Endothelial cell (in vitro differentiated cells): ENCODE measurements around the gene TFB1M. TPM values are rescaled to one million over a fixed set of nuclear protein-coding genes. Genes with fewer than 3 reads are reported as not detected.
A peak's percentile ranks its signal among the peaks of the same experiment; 100 is the strongest.

Experiments
- DNase-seq: peaks from one replicate; pipeline ENCODE4 v3.0.0; 2021; ENCODE audit warnings: low spot score
- H3K27ac Mint-ChIP-seq: one replicate; pipeline ENCODE4 v1.8.0; 2021; ENCODE audit warnings: mixed read lengths, inconsistent platforms; ENCODE audit not compliant: unreplicated experiment
- H3K27me3 Mint-ChIP-seq: one replicate; pipeline ENCODE4 v1.8.0; 2021; ENCODE audit warnings: mild to moderate bottlenecking, moderate library complexity, mixed read lengths, inconsistent platforms; ENCODE audit not compliant: unreplicated experiment
- H3K36me3 Mint-ChIP-seq: one replicate; pipeline ENCODE4 v1.8.0; 2021; ENCODE audit warnings: mild to moderate bottlenecking, low read depth, mixed read lengths, inconsistent platforms; ENCODE audit not compliant: unreplicated experiment
- H3K4me1 Mint-ChIP-seq: one replicate; pipeline ENCODE4 v1.8.0; 2021; ENCODE audit warnings: mild to moderate bottlenecking, mixed read lengths, inconsistent platforms; ENCODE audit not compliant: unreplicated experiment
- H3K4me3 Mint-ChIP-seq: one replicate; pipeline ENCODE4 v1.8.0; 2021; ENCODE audit warnings: mild to moderate bottlenecking, mixed read lengths, inconsistent platforms; ENCODE audit not compliant: unreplicated experiment
- H3K9me3 Mint-ChIP-seq: one replicate; pipeline ENCODE4 v1.8.0; 2021; ENCODE audit warnings: mixed read lengths, inconsistent platforms; ENCODE audit not compliant: unreplicated experiment
- CTCF ChIP-seq: fragments of 200-600 bp; sonication (generic); IDR thresholded peaks from one replicate; pipeline ENCODE4 v1.5.0; 2021; ENCODE audit warnings: antibody characterized with exemption; ENCODE audit not compliant: unreplicated experiment
- total RNA-seq: library from RNA; stranded (reverse); fragmentation: NEBNext Ultra II Directional; extraction: Animal tissue kit (Norgen Biotek cat#: 25700); gene quantifications from one replicate; pipeline ENCODE4 v1.2.1, GENCODE V29; 2021; ENCODE audit not compliant: unreplicated experiment

The TFB1M gene
- total RNA-seq, 1 donor from 2014 or later = 25.9 TPM

GRCh38 chr6:155351273-155352129, 37.2 kb upstream of the TFB1M start:
- peaks cover 3% of the 10 kb centered on the region for H3K27me3 Mint-ChIP-seq

DNA sequence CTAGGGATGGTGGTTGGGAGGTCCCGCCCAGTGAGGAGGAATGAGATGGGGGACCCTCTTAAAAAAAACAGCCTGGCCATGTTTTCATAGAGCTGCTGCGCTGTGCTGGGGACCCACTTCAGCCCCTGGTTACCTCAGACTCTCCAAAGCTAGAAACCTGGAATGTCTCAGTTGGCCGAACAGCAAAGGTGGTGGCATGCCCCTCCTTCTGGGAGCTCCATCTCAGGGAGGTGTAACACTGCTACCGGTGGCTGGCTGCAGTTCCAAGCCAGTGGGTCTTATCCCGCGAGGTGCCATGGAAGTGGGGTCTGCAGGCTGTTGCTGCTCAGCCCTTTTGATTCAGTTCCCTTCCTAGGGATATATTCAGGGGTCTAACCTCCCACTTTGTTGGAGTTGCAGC, 35.7 kb upstream of the TFB1M start:
- peaks cover 1% of the 10 kb centered on the region for H3K27me3 Mint-ChIP-seq
- no peaks in the 10 kb centered on the region for H3K4me1 Mint-ChIP-seq
- no peak overlapping the region for H3K27ac Mint-ChIP-seq
- no peak for DNase-seq
- no peak for TF ChIP-seq CTCF
- peaks cover 8% of the 10 kb centered on the region for H3K36me3 Mint-ChIP-seq
- no peak overlapping the region for H3K4me3 Mint-ChIP-seq
- peaks cover 19% of the 10 kb centered on the region for H3K9me3 Mint-ChIP-seq

More at GRCh38 chr6:155351273-155352129, 37.2 kb upstream of the TFB1M start:
- H3K4me1 Mint-ChIP-seq = no peaks in the 10 kb centered on the region
- H3K27ac Mint-ChIP-seq = no peak overlapping the region
- TF ChIP-seq CTCF = no peak
- no peak overlapping the region for H3K4me3 Mint-ChIP-seq
- peaks cover 14% of the 10 kb centered on the region for H3K9me3 Mint-ChIP-seq
- H3K36me3 Mint-ChIP-seq = peaks cover 4% of the 10 kb centered on the region
- no peak for DNase-seq

GRCh38 chr6:155349129-155349528, 34.8 kb upstream of the TFB1M start:
- H3K9me3 Mint-ChIP-seq = peaks cover 19% of the 10 kb centered on the region
- peaks cover 1% of the 10 kb centered on the region for H3K27me3 Mint-ChIP-seq
- no peak overlapping the region for H3K4me3 Mint-ChIP-seq
- TF ChIP-seq CTCF = no peak
- DNase-seq = no peak
- peaks cover 8% of the 10 kb centered on the region for H3K36me3 Mint-ChIP-seq
- H3K4me1 Mint-ChIP-seq = no peaks in the 10 kb centered on the region
- no peak overlapping the region for H3K27ac Mint-ChIP-seq

DNA sequence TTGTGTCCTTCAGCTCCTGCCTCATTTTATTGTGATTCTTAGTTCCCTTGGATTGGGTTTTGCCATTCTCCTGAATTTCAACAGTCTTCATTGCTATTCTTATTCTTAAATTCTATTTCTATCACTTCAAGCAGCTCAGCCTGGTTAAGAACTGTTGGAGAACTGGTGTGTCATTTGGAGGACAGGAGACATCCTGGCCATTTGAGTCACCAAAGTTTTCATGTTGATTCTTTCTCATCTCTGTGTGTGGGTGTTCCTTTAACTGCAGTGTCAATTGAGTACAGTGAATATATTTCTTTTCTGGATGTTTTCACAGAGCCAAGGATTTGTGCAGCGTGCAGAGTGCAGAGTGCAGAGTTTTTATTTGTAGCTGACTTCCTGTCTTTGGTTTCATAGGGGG, 33.5 kb upstream of the TFB1M start:
- Mint-ChIP-seq H3K9me3 (peaks cover 19% of the 10 kb centered on the region), H3K27me3 (peaks cover 1% of the 10 kb centered on the region), H3K27ac (no peak overlapping the region), H3K4me3 (peak overlapping the region; percentile 25), H3K36me3 (peaks cover 8% of the 10 kb centered on the region), H3K4me1 (no peaks in the 10 kb centered on the region)
- TF ChIP-seq CTCF = no peak
- DNase-seq = no peak

DNA sequence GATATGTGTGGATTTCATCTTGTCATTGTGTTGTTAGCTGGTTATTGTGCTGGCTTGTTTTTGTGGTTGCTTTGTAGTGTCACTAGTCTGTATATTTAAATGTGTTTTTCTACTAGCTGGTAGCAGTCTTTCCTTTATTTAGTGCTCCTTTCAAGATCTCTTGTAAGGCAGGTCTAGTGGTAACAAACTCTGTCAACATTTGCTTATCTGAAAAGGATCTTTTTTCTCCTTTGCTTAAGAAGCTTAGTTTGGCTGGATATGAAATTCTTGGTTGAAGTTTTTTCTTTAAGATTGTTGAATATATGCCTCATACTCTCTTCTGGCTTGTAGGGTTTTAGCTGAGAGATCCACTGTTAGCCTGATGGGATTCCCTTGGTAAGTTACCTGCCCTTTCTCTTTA, 32.7 kb upstream of the TFB1M start:
- TF ChIP-seq CTCF = no peak
- DNase-seq = no peak
- Mint-ChIP-seq H3K27ac (no peak overlapping the region), H3K9me3 (peaks cover 19% of the 10 kb centered on the region), H3K4me3 (no peak overlapping the region), H3K27me3 (peaks cover 1% of the 10 kb centered on the region), H3K36me3 (peaks cover 8% of the 10 kb centered on the region), H3K4me1 (no peaks in the 10 kb centered on the region)
